Body of pancreas (tissue), 4 donors: ENCODE data around the gene EFCAB9.

ENCODE experiments used
- CTCF ChIP-seq, 7 experiments: fragments of 450-650 bp in 4 of 7; fragments of 200-600 bp in 3 of 7; sonication (generic) in 3 of 7; IDR thresholded peaks; one replicate each; pipeline ENCODE4 v1.5.1; 2016 to 2019; ENCODE audit warnings: antibody characterized with exemption in 7 of 7
- POLR2A ChIP-seq, 3 donors: fragments of 450-650 bp; IDR thresholded peaks; one replicate each; pipeline ENCODE4 v1.6.1; 2016; ENCODE audit warnings: antibody characterized with exemption in 3 of 3, mild to moderate bottlenecking in 2 of 3

GRCh38 chr5:172148381-172148780 is 45.6 kb upstream of the EFCAB9 start:
- no peak for TF ChIP-seq CTCF (IDR thresholded peaks at IDR 0.05)
- no peak for TF ChIP-seq POLR2A (IDR thresholded peaks at IDR 0.05)
